Effector memory CD4-positive, alpha-beta T cell (primary cell): ENCODE measurements around the gene FBXL20.

Source experiments
- DNase-seq, 3 donors: peaks; one replicate each; pipeline ENCODE4 v3.0.0-alpha.2; 2020
- H3K27ac ChIP-seq: 2 replicates; pipeline ENCODE4 v1.7.0; 2013; ENCODE audit warnings: mild to moderate bottlenecking, low read length, moderate library complexity; ENCODE audit not compliant: insufficient read depth, poor library complexity, severe bottlenecking
- H3K27me3 ChIP-seq: replicated peaks from 2 replicates; pipeline ENCODE4 v1.7.0; 2013; ENCODE audit warnings: mild to moderate bottlenecking, low read length; ENCODE audit not compliant: insufficient read depth, control insufficient read depth, poor library complexity, severe bottlenecking
- H3K36me3 ChIP-seq: 2 replicates; pipeline ENCODE4 v1.7.0; 2013; ENCODE audit warnings: mild to moderate bottlenecking, low read length, moderate library complexity; ENCODE audit not compliant: control insufficient read depth, insufficient read depth
- H3K4me1 ChIP-seq: 2 replicates; pipeline ENCODE4 v1.7.0; 2013; ENCODE audit warnings: low read length, mild to moderate bottlenecking; ENCODE audit not compliant: control insufficient read depth, insufficient read depth, poor library complexity, severe bottlenecking
- H3K4me3 ChIP-seq: 2 replicates; pipeline ENCODE4 v1.7.0; 2013; ENCODE audit warnings: low read length, low read depth, mild to moderate bottlenecking; ENCODE audit not compliant: insufficient read depth, poor library complexity, severe bottlenecking
- H3K9me3 ChIP-seq: 2 replicates; pipeline ENCODE4 v1.7.0; 2013; ENCODE audit warnings: mild to moderate bottlenecking, low read length, moderate library complexity; ENCODE audit not compliant: control insufficient read depth

FBXL20 gene

GRCh38 chr17:39222866-39223834, 178.3 kb downstream of the FBXL20 start:
- Histone ChIP-seq H3K4me3 (no peak overlapping the region), H3K27ac (no peak overlapping the region), H3K4me1 (peaks cover 17% of the 10 kb centered on the region), H3K27me3 (peaks cover 33% of the 10 kb centered on the region), H3K9me3 (no peaks in the 10 kb centered on the region), H3K36me3 (no peaks in the 10 kb centered on the region)
- DNase-seq: no peak

DNA sequence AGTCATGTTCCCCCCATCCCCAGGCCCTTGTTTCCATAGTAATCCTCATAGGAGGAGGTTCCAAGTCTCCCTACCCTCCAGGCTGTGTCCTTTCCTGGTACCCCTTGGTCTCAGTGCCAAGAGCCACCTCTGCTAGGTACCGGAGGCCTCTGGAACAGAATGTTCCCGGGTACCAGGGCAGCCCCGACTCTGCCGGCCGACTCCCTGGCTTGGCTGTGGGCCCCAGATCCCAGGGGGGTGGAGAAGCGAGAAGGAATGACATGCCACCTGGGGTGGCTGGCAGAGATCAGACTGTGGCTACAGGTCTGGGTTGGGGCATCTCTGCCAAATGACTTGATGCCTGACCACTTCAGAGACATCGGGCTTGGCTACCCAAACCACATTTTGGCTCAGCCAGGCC, 179.3 kb downstream of the FBXL20 start:
- Histone ChIP-seq H3K4me3 (no peak overlapping the region), H3K27ac (no peak overlapping the region), H3K4me1 (peaks cover 19% of the 10 kb centered on the region), H3K9me3 (no peaks in the 10 kb centered on the region), H3K36me3 (no peaks in the 10 kb centered on the region), H3K27me3 (peaks cover 28% of the 10 kb centered on the region)
- no peak for DNase-seq

GRCh38 chr17:39221572-39221971, 179.9 kb downstream of the FBXL20 start:
- no peak overlapping the region for H3K4me3 ChIP-seq
- no peaks in the 10 kb centered on the region for H3K36me3 ChIP-seq
- H3K27me3 ChIP-seq: peaks cover 27% of the 10 kb centered on the region
- H3K4me1 ChIP-seq: peaks cover 19% of the 10 kb centered on the region
- no peak overlapping the region for H3K27ac ChIP-seq
- no peaks in the 10 kb centered on the region for H3K9me3 ChIP-seq
- no peak for DNase-seq

- Histone ChIP-seq H3K36me3 (no peaks in the 10 kb centered on the region), H3K27me3 (peaks cover 8% of the 10 kb centered on the region), H3K9me3 (no peaks in the 10 kb centered on the region), H3K4me3 (no peak overlapping the region), H3K4me1 (peaks cover 7% of the 10 kb centered on the region), H3K27ac (no peak overlapping the region)
- no peak for DNase-seq
These were observed 181.7 kb downstream of the FBXL20 start for GRCh38 chr17:39219647-39220154.

GRCh38 chr17:39218906-39219305, 182.5 kb downstream of the FBXL20 start:
- no peaks in the 10 kb centered on the region for H3K9me3 ChIP-seq
- H3K27ac ChIP-seq: no peak overlapping the region
- H3K4me1 ChIP-seq: peaks cover 4% of the 10 kb centered on the region
- no peaks in the 10 kb centered on the region for H3K36me3 ChIP-seq
- DNase-seq: no peak
- H3K27me3 ChIP-seq: peaks cover 2% of the 10 kb centered on the region
- H3K4me3 ChIP-seq: no peak overlapping the region

DNA sequence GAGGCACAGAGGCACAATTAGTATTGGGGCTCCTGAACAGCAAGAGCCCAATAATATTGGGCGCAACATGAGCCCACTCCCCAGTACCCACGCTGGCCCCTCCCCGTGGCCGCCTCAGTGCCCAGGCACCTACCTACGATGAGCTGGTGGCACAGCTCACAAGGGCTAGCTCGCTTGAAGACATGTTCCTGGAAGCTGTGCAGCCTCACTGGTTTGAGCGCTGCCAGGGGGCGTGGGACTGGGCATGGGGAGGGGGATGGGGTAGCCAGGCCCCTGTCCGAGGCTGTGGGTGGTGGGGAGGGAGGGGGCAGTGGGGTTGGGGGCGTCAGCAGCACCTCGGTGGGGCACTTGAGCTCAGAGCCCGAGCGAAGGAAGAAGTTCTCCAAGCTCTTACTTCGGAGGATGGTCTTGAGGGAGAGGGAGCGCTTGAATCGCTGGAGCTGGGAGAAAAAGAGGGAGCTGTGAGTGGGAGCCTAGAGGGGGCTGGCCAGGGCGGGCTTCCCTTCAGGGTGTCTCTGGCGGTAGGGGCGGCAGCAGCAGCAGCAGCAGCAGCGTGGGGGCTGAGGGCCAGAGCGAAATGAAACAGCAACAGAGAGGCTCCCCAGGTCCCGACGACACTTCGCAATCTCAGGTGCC, 183.6 kb downstream of the FBXL20 start:
- Histone ChIP-seq H3K27me3 (no peaks in the 10 kb centered on the region), H3K4me1 (peaks cover 4% of the 10 kb centered on the region), H3K36me3 (no peaks in the 10 kb centered on the region), H3K4me3 (no peak overlapping the region), H3K9me3 (no peaks in the 10 kb centered on the region), H3K27ac (no peak overlapping the region)
- no peak for DNase-seq

DNA sequence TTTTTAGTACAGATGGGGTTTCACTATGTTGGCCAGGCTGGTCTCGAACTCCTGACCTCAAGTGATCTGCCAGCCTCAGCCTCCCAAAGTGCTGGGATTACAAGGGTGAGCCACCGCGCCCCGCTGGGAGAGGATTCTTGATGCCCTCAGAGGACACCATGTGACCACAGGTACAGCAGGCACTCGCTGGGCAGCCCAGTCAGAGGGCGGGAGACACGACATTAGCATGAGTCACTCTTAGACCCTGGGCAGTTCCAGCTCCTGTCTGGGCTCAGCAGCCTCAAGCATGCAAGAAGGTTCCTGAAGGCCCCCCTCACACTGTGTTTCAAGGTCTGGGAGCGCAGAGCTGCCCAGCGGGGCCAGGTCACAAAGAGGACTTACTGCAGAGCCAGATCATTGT, 187.6 kb downstream of the FBXL20 start:
- no peak for DNase-seq
- Histone ChIP-seq H3K27ac (no peak overlapping the region), H3K4me3 (no peak overlapping the region), H3K27me3 (no peaks in the 10 kb centered on the region), H3K36me3 (no peaks in the 10 kb centered on the region), H3K9me3 (no peaks in the 10 kb centered on the region), H3K4me1 (peaks cover 18% of the 10 kb centered on the region)

DNA sequence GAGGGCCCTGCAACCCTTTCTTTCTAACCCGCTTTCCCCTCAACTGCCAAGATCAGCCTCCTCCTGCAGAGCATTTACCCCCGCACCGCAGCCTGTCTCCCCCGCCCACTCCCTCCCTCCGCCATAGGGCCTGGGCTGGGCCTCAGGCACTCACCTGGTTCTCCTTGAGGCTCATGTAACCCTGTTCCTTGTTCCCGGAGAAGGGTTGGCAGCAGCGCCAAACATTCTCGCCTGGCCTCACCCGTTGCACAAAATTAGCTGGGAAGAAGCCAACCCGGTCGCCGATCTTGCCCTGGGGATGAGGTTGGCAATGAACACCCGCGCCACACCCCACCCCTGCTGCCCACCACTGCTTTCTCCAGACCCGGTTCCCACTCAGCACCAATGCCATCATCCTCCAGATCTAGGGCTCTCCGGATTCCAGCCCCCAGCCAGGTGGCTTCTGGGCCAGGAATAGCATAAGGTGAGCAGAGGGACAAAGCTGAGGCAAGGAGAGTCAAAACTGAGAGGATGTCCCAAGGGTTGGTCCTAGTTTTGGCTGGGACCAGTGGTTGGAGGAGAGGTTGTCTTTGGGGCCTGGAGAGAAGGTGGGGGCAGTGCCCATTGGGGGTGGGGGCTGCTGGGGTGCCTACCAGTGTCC, 188.5 kb downstream of the FBXL20 start:
- H3K27me3 ChIP-seq: no peaks in the 10 kb centered on the region
- peaks cover 20% of the 10 kb centered on the region for H3K4me1 ChIP-seq
- H3K27ac ChIP-seq: no peak overlapping the region
- no peak overlapping the region for H3K4me3 ChIP-seq
- H3K9me3 ChIP-seq: no peaks in the 10 kb centered on the region
- DNase-seq: no peak
- no peaks in the 10 kb centered on the region for H3K36me3 ChIP-seq

DNA sequence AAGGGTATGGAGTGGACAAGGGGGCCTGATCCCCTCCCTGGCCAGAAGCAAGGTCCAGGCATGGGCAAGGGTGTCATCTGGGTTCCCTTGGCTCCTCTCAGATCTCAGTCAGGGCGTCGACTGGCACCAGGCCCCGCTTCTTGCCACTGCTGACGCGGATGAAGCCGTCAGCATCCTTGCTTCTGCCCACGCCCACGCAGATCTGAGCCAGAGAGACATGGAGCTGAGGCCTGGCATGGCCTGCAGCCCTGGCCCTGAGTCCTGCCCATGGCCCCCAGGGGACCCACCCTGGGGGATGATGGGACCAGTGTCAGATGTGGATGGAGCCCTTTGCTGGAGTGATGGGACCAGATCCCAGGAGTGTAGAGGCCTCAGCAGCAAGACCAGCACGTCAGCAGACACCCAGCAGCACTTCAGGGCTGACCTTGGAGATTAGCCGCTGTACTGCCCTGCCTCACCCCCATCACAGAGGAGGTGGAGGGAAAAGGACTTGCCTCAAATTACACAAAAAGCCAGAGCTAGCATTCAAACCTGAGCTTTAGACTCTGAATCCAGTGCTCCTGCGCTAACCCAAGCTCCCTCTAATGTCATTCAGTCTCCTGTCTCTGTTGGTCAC, 189.1 kb downstream of the FBXL20 start:
- H3K27ac ChIP-seq: no peak overlapping the region
- H3K9me3 ChIP-seq: no peaks in the 10 kb centered on the region
- no peak for DNase-seq
- peaks cover 20% of the 10 kb centered on the region for H3K4me1 ChIP-seq
- H3K36me3 ChIP-seq: no peaks in the 10 kb centered on the region
- H3K4me3 ChIP-seq: no peak overlapping the region
- no peaks in the 10 kb centered on the region for H3K27me3 ChIP-seq
